GM19452 (cell line): ENCODE data around the gene BCL7B.
"Not testable (repeated sequence)": the region's sequence is repeated elsewhere in the genome, so short reads cannot be mapped to it uniquely, and the experiment has no call there.

Source experiments
- ATAC-seq: cut with Tn5 transposase; IDR thresholded peaks from one replicate; pipeline ENCODE4 v1.9.1; 2021; ENCODE audit not compliant: unreplicated experiment

BCL7B gene

GRCh38 chr7:73537051-73537450, 20.4 kb downstream of the BCL7B start:
- no peak for ATAC-seq

DNA sequence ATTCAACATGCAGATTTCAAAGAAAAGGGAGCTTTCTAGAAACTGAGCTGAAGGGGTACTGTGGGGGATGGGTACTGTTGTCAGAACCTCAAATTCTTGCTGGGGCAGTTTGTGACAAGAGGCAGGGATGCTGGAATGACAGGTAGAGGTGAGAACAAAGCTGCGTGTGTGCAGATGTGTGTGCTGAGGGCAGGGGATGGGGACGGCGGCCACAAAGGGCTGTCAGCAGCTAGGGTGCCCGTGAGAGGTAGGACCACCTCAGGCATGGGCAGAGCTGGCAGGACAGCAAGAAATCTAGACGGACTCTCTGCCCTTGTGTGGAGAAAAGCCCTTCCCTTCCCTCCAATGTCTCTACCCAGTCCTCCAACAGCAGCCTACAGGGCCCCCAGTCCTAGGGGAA, 21.0 kb downstream of the BCL7B start:
- ATAC-seq = no peak

- not testable (repeated sequence) for ATAC-seq
Measured at GRCh38 chr7:73535918-73536317, 21.6 kb downstream of the BCL7B start.

- no peak for ATAC-seq
Measured at GRCh38 chr7:73533742-73534141, 23.7 kb downstream of the BCL7B start.

GRCh38 chr7:73532224-73532623, 25.3 kb downstream of the BCL7B start:
- ATAC-seq = no peak

DNA sequence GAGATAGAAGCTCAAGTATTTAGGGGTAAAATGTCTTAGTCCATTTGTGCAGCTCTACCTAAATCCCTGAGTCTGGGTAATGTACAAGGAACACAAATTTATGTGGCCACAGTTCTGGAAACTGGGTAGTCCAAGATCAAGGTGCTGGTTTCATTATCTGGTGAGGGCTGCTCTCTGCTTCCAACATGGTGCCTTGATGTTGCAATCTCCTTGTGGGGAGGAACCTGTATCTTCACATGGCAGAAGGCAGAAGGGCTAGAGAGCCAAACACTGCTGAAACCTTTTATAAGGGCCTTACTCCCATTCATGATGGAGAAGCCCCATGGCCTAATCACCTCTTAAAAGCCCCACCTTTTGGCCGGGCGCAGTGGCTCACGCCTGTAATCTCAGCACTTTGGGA, 26.7 kb downstream of the BCL7B start:
- no peak for ATAC-seq

DNA sequence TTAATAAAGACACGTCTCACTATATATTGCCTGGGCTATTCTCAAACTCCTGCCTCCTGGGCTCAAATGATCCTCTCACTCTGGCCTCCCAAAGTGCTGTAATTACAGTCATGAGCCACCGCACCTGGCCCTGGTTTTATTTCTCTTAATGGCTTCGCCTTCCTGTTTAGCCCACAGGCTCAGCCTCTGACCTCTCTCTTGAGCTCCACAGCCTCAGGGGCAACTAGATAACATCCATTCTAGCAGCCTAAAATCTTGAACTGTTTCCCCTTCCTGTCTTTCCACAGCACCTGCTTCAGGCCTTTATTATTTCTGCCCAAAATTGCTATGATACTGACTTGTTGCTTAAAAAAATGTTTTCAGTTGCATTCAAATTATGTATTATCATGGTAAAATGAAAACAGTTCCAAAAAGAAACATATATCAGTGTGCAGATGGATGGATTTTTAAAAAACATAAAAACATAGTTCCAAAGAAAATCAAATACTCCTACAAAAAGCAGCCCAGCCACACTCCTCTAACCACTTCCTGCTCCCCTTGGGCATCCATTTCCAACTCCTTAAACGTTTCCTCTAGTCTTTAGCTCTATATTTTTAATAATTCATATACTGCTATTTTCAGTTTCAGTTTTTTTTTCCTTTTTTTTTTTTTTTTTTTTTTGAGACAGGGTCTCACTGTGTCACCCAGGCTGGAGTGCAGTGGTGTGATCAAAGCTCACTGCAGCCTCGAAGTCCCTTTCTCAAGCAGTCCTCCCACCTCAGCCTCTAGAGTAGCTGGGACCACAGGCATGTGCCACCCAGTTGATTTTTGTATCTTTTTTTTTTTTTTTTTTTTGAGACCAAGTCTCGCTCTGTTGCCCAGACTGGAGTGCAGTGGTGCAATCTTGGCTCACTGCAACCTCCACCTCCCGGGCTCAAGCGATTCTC, 30.3 kb downstream of the BCL7B start:
- no peak for ATAC-seq

DNA sequence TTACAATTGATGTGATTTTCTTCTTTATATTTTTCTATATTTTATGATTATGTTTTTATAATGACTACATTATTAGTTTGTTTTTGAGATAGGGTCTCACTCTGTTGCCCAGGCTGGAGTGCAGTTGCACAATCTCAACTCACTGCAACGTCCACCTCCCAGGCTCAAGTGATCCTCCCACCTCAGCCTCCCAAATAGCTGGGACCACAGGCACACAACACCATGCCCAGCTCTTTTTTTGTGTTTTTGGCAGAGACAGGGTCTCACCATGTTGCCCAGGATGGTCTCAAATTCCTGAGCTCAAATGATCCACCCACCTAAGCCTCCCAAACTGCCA, 31.4 kb downstream of the BCL7B start:
- not testable (repeated sequence) for ATAC-seq

GRCh38 chr7:73522105-73522872, 35.2 kb downstream of the BCL7B start, which contains the start of gene BAZ1B:
Gene BAZ1B, minus strand, starts transcription at chr7:73522293. Its CDS starts 360 bp downstream, at chr7:73521933.
- ATAC-seq = peak; percentile 84

DNA sequence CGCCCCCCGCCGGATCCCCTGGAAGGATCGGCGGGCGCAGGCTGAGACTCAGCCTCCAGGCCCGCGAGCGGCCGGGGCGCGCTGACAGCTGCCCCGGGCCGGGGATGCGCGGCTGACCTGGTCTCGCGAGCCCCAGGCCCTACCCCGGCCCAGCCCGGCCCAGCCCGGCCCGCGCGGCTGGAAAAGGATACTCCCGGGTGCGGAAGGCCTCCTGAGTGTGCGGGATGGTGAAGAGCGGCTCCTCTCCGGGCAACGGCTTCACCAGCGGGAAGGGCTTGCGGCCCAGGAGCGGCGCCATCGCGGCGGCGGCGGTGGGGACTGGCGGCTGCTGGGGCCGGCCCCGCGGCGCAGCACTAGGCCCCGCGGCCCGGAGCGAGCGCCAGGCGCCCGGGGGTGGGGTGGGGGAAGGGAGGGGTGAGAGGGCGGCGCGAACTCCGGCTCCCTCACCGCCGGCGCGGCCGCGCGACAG, 35.8 kb downstream of the BCL7B start:
- ATAC-seq = peak; percentile 41

- no peak for ATAC-seq
Measured at GRCh38 chr7:73520673-73521635, 36.5 kb downstream of the BCL7B start.

GRCh38 chr7:73519867-73520672, 37.4 kb downstream of the BCL7B start:
- no peak for ATAC-seq

DNA sequence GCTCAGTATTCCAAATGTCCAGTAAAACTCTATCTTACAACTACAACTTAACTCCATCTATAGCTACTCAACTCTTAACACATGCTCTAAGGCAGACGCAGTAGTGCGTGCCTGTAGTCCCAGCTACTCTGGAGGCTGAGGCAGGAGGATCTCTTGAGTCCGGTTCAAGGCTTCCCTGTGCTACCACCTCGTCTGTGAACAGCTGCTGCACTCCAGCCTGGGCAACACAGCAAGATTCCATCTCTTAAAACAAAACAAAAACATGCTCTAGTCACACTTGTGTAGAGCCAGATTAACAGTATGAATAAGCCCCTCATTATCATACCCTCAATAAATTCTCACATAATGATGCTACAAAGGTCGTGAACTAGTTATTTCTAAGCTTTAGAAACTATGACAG, 39.0 kb downstream of the BCL7B start:
- no peak for ATAC-seq

DNA sequence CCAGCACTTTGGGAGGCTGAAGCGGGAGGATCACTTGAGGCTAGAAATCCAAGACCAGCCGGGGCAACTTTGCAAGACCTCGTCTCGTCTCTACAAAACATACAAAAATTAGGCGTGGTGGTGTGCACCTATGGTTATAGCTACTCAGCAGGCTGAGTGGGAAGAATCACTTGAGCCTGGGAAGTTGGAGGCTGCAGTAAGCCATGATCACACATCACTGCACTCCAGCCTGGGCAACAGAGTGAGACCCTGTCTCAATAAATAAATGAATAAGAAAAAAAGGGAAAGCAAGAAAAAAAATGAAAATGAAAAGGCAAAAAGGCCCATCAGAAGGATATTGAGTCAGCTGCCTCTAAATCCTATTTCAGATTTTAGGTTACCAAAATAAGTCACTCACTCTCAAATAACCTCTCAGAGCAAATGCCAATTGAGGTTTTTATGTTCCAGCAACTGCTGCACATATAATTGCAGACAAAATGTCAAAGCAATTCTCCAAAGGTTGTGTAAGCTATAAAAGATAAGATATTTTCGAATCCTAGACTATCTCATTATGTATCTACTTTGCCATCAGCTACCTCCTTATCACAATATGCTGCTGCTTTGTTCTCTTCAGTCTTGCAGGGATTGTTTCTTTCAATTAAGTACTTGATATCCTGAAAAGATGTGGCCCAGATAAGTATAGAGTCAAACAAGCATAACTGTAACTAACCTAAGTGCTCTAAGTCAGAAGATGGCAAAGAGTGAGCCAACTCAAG, 40.1 kb downstream of the BCL7B start:
- no peak for ATAC-seq

GRCh38 chr7:73515178-73515577, 42.3 kb downstream of the BCL7B start:
- no peak for ATAC-seq

GRCh38 chr7:73512018-73512780, 45.3 kb downstream of the BCL7B start:
- ATAC-seq = no peak

DNA sequence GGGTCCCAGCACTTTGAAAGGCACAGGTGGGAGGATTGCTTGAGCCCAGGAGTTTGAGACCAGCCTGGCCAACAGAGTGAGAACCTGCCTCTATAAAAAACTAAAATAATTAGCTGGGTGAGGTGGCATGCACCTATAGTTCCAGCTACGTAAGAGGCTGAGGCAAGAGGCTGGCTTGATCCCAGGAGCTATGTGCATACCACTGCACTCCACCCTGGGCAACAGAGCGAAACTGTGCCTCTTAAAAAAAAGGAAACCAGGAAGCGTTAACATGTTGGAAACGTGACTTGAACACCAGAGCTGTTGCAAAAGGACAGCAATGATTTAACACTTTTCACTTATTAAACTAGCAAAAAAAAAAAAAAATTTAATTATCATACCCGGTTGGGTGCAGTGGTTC, 48.0 kb downstream of the BCL7B start:
- ATAC-seq = no peak

- no peak for ATAC-seq
Measured at GRCh38 chr7:73507556-73507955, 49.9 kb downstream of the BCL7B start.

DNA sequence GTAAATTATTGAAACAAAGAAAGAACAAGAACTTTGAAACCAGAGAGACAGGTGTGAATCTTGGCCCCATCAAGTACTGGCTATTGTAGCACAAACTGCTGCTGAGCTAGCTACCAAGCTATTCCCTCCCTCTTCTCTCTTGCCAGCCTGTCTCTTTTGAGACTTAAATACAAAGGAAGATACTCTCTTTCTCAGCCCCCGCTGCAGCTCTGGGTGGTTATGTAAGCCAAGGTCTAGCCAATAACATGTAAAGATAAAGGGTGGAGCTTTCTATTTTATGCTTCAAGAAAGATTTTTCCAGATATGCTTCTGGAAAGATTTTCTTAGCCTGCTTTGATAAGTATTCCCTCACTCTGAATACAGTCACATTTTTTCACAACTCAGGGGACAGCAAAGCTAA, 52.6 kb downstream of the BCL7B start:
- ATAC-seq = no peak
